ENCODE results near the gene SCAF8. TPM values are rescaled to one million over a fixed set of nuclear protein-coding genes. Genes with fewer than 3 reads are reported as not detected.
A peak's percentile ranks its signal among the peaks of the same experiment; 100 is the strongest.

SCAF8 gene
- total and polyA plus RNA-seq, 9 of the 15 experiments (the other 6 are each of a cell fraction or from before 2014, with no cell fraction given): 10.5 to 46.6 (median 23.2) TPM

DNA sequence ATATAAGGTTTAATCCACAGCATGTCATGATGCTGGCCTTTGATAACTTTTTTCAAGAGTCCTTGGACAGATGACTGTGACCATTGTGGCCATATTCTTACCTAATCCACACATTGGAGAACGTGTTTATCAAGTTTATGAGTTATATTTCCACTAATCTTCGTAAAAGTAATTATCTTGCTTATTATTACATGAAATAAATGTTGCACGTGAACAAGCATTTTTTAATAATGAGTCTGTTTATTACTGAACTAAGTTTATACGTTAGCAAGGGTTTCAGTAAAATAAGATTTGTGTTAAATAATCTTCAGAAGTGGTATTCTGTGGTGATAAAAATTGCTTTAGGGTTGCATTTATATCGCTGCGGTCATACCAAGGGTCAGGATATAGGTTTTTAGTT, 107.1 kb downstream of the SCAF8 start (continued):
- peak; percentile 77; the same call in 1 of the 2 replicates for TF ChIP-seq ZNF436 (CRISPR knock-in tag; IDR thresholded peaks at IDR 0.05)
- TF ChIP-seq NR2F6 (CRISPR knock-in tag; IDR thresholded peaks at IDR 0.05): peak; percentile 92; the same call in 1 of the 2 replicates
- peak; percentile 97 for TF ChIP-seq ZNF140 (CRISPR knock-in tag; IDR thresholded peaks at IDR 0.05)
- peak; percentile 97 for TF ChIP-seq HOXB6 (CRISPR knock-in tag; IDR thresholded peaks at IDR 0.05; ENCODE audit: borderline replicate concordance)
- peak; percentile 83 for TF ChIP-seq ZNF253 (CRISPR knock-in tag; conservative IDR thresholded peaks at IDR 0.05)
- TF ChIP-seq, protein P1, sequence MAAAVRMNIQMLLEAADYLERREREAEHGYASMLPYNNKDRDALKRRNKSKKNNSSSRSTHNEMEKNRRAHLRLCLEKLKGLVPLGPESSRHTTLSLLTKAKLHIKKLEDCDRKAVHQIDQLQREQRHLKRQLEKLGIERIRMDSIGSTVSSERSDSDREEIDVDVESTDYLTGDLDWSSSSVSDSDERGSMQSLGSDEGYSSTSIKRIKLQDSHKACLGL (CRISPR knock-in tag; IDR thresholded peaks at IDR 0.05; ENCODE audit: borderline replicate concordance, poor library complexity, severe bottlenecking): peak; percentile 72
- TF ChIP-seq MAFG (tag; conservative IDR thresholded peaks at IDR 0.05): no peak
- TF ChIP-seq, protein P2, sequence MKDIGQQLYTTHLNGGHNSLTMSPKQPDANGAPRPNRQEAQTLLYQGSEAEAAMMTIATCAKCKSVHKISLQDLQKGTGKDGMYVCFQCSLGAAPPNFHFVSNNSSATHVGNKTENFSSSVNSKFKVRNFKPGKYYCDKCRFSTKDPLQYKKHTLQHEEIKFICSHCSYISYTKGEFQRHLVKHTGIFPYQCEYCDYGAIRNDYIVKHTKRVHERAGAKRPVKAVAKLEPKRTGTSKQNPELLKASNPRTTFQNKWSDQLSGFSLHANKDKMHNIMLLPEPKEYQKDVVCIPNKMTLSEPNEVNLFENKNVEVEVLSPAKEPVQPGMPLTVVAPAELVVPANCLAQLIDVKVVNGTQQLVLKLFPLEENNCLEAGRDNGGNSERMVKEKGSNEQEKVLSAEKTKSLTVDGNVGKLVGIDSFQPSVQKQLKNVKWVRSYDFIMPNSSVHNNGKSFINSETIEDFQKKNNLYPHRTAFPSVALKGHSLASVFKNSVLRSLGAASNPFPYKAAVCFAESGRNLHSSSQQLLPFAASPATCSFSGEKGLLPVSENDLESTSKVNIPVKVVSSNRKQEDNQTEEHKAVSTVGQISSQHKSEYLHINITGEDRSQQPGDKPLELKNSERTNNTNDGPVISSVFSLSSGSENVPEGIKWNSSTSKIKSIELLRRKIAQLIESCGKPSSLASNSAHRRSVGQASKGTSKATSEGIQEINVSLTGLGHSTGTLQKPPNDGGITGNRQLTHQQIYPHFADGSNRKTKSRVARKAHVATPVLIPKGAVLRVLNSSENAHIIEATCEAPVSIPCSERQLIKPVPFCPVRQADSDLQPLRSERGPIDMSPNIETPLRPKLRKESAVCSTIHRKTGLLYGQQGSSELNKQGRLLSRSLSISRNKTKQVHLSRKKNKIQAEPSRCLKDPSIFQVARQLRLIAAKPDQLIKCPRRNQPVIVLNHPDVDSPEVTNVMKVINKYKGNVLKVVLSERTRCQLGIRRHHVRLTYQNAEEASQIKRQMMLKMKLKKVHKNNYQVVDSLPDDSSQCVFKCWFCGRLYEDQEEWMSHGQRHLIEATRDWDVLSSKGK (CRISPR knock-in tag; IDR thresholded peaks at IDR 0.05): peak; percentile 76; the same call in 1 of the 2 replicates
- no peak for TF ChIP-seq POLR2A (conservative IDR thresholded peaks at IDR 0.05)
- TF ChIP-seq BMI1 (IDR thresholded peaks at IDR 0.05; ENCODE audit: low read length): no peak
- no peak for TF ChIP-seq ZSCAN29 (IDR thresholded peaks at IDR 0.05)
- TF ChIP-seq, protein P3, sequence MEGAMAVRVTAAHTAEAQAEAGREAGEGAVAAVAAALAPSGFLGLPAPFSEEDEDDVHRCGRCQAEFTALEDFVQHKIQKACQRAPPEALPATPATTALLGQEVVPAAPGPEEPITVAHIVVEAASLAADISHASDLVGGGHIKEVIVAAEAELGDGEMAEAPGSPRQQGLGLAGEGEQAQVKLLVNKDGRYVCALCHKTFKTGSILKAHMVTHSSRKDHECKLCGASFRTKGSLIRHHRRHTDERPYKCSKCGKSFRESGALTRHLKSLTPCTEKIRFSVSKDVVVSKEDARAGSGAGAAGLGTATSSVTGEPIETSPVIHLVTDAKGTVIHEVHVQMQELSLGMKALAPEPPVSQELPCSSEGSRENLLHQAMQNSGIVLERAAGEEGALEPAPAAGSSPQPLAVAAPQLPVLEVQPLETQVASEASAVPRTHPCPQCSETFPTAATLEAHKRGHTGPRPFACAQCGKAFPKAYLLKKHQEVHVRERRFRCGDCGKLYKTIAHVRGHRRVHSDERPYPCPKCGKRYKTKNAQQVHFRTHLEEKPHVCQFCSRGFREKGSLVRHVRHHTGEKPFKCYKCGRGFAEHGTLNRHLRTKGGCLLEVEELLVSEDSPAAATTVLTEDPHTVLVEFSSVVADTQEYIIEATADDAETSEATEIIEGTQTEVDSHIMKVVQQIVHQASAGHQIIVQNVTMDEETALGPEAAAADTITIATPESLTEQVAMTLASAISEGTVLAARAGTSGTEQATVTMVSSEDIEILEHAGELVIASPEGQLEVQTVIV (CRISPR knock-in tag; IDR thresholded peaks at IDR 0.05; ENCODE audit: borderline replicate concordance): peak; percentile 80; the same call in 1 of the 2 replicates
- TF ChIP-seq, protein P4, sequence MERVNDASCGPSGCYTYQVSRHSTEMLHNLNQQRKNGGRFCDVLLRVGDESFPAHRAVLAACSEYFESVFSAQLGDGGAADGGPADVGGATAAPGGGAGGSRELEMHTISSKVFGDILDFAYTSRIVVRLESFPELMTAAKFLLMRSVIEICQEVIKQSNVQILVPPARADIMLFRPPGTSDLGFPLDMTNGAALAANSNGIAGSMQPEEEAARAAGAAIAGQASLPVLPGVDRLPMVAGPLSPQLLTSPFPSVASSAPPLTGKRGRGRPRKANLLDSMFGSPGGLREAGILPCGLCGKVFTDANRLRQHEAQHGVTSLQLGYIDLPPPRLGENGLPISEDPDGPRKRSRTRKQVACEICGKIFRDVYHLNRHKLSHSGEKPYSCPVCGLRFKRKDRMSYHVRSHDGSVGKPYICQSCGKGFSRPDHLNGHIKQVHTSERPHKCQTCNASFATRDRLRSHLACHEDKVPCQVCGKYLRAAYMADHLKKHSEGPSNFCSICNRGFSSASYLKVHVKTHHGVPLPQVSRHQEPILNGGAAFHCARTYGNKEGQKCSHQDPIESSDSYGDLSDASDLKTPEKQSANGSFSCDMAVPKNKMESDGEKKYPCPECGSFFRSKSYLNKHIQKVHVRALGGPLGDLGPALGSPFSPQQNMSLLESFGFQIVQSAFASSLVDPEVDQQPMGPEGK (CRISPR knock-in tag; IDR thresholded peaks at IDR 0.05; ENCODE audit: borderline replicate concordance): peak; percentile 72; the same call in 1 of the 2 replicates
- TF ChIP-seq ZFPM2 (CRISPR knock-in tag; IDR thresholded peaks at IDR 0.05): peak; percentile 96; the same call in 1 of the 2 replicates
- peak; percentile 72 for TF ChIP-seq ZNF699 (CRISPR knock-in tag; IDR thresholded peaks at IDR 0.05; ENCODE audit: insufficient replicate concordance)
- TF ChIP-seq, protein P5, sequence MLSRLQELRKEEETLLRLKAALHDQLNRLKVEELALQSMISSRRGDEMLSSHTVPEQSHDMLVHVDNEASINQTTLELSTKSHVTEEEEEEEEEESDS (CRISPR knock-in tag; IDR thresholded peaks at IDR 0.05): peak; percentile 57; the same call in 1 of the 2 replicates
- peak; percentile 62; the same call in 1 of the 2 replicates for TF ChIP-seq ZNF79 (CRISPR knock-in tag; IDR thresholded peaks at IDR 0.05; ENCODE audit: low read depth)
- TF ChIP-seq SAP30 (IDR thresholded peaks at IDR 0.05; ENCODE audit: borderline replicate concordance, insufficient read depth, low read depth, low read length, poor library complexity, severe bottlenecking): no peak
- no peak for TF ChIP-seq SMAD4 (CRISPR knock-in tag; conservative IDR thresholded peaks at IDR 0.05)
- no peak for TF ChIP-seq ZNF584 (CRISPR knock-in tag; IDR thresholded peaks at IDR 0.05; ENCODE audit: low read depth)

Measured in K562 (cell line).